Keratinocyte (primary cell): ENCODE data around the gene STRBP.

Experiments
- CTCF ChIP-seq, 3 experiments: IDR thresholded peaks in 1 of 3; conservative IDR thresholded peaks in 1 of 3; optimal IDR thresholded peaks in 1 of 3; 2 replicates in 2 of 3; 3 replicates in 1 of 3; pipeline versions ENCODE3 to v1.5.1; 2011; ENCODE audit warnings: low read length in 3 of 3, mild to moderate bottlenecking in 3 of 3, moderate library complexity in 2 of 3, control low read depth in 1 of 3, inconsistent platforms in 1 of 3; ENCODE audit not compliant: insufficient read depth in 2 of 3; ENCODE audit errors: extremely low read depth in 1 of 3
- EZH2 ChIP-seq: IDR thresholded peaks from one replicate; pipeline ENCODE4 v1.6.1; 2012; ENCODE audit warnings: inconsistent platforms, mild to moderate bottlenecking, low read length, moderate library complexity

GRCh38 chr9:123115146-123115913 lies 153.1 kb downstream of the STRBP start:
- TF ChIP-seq CTCF (optimal IDR thresholded peaks at IDR 0.05 in 1 of 3, IDR thresholded peaks at IDR 0.05 in 1 of 3, conservative IDR thresholded peaks at IDR 0.05 in 1 of 3; ENCODE audit: extremely low read depth in 1 of 3, insufficient read depth in 2 of 3, low read length in 3 of 3) (no peak), EZH2 (no peak)
